H54 (cell line): Measurements from ENCODE around the gene SCN9A.

Experiments used
- DNase-seq: peaks from one replicate; pipeline ENCODE4 v3.0.0; 2011; ENCODE audit warnings: low spot score, mixed read lengths; ENCODE audit not compliant: insufficient read length
- FAIRE-seq: peaks from 3 replicates; lab custom pipeline; 2011; peaks lifted over from hg19 to GRCh38; lab: Jason Lieb, UNC
- POLR2A ChIP-seq: IDR thresholded peaks from 2 replicates; pipeline ENCODE4 v1.6.1; 2011; ENCODE audit warnings: low read depth, mild to moderate bottlenecking, low read length

Gene SCN9A

DNA sequence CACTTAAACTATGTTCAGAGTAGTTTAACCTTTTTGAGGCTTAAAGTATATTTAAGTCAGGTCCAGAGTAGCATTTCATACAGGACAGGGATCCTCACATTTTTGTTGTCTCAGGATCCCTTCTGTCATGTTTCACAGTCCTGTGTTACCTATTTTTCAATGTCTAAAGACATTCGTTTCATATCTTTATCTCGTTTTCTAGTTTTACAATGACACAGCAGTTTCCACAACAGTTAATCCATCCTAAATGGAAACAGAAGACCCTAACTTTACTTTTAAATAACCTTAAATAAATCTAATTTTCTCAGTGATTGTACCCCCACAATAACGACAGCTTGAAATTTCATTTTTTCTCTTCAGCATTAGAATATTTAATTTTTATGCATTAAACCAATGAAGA is 17.3 kb upstream of the SCN9A start:
- DNase-seq: no peak
- FAIRE-seq: no peak
- TF ChIP-seq POLR2A: no peak

DNA sequence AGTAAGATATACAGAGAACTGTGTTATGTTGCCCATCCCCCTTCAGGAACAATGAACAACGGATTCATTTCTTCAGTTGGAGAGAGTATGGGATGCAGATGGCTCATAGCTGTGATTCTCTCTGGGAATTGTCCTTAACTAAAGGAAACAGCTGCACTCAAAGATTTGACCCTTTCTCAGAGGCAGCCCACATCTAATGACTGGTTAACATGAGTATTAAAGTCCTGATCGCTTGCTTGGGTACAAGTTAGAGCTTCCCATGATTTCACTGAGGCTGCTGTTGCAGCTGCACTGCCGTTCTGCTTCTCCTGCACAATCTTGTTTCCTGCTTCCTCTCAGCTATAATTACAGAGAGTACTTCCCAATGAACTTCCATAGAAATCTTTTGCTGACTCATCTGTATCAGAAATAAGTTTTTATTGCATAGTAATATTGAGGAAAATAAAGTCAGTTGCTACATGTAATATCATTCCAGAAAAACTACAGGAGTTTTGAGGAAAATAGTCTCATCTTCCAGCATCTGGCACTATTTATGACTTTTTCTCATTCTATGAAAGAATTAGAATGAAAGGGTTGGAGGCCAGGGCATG is 12.8 kb upstream of the SCN9A start:
- TF ChIP-seq POLR2A: no peak
- DNase-seq (no peak), FAIRE-seq (no peak)

DNA sequence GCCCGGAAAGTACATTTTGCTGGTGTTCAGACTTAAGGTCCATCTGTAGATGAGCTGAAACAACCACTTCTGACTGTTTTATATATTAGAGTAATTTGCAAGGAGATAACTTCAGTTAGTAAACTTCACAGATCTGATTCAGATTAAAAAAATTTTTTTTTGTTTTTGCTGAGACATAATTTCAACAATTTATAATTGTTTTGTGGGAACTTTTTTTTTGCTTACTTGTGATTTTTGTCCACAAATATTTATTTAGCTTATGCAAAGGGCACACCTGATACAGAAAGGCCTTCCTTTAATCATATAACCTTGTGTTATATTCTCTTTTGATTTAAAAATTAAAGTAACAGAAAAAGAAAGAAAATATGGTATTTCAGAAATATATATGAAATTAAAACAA is 9.6 kb upstream of the SCN9A start:
- TF ChIP-seq POLR2A: no peak
- DNase-seq (no peak), FAIRE-seq (no peak)

DNA sequence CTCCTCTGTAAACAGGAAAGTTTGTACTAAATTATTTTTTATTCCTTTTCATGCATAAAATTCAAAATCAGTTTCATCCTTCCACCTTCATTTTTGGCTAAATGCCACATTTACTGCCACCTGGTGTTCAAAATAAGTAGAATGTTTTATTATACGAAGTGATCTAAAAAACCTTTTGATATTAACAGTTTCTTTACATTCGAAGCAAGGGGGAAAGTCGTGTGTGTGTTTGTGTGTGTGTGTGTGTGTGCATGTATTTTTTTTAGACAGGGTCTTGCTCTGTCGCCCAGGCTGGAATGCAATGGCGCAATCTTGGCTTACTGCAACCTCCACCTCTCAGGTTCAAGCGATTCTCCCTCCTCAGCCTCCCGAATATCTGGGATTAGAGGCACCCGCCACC is 9.0 kb upstream of the SCN9A start:
- FAIRE-seq (peak; percentile 61), DNase-seq (no peak)
- no peak for TF ChIP-seq POLR2A

DNA sequence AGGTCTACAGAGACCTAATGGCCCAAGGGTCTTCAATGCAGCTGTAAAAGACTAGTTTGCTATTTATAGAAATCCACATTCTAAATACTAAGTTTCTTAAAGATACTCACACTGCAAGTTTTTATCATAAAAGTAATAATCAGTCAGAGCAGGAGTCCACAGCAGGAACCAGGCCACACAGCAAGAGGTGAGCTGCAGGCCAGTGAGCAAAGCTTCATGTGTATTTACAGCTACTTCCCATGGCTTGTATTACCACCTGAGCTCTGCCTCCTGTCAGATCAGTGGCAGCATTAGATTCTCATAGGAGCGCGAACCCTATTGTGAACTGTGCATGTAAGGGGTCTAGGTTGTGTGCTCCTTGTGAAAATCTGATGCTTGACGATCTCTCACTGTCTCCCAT is 6.7 kb upstream of the SCN9A start:
- no peak for TF ChIP-seq POLR2A
- FAIRE-seq (no peak), DNase-seq (no peak)

DNA sequence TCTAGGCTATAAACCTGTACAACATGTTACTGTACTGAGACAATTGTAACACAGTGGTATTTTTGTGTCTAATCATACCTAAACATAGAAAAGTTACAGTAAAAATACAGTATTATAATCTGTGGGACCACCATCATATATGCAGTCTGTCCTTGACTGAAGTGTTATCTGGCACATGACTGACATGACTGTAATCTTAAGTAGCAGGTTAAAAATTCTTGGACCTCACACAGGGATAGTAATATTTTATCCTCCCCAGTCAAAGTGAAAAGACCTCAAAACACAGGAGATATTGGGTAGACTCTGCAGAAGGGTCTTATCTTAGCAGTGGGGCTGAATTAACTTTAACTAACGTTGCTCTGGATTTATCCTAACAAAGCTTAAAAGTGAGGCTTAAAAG is 4.9 kb upstream of the SCN9A start:
- TF ChIP-seq POLR2A: no peak
- FAIRE-seq (no peak), DNase-seq (no peak)

DNA sequence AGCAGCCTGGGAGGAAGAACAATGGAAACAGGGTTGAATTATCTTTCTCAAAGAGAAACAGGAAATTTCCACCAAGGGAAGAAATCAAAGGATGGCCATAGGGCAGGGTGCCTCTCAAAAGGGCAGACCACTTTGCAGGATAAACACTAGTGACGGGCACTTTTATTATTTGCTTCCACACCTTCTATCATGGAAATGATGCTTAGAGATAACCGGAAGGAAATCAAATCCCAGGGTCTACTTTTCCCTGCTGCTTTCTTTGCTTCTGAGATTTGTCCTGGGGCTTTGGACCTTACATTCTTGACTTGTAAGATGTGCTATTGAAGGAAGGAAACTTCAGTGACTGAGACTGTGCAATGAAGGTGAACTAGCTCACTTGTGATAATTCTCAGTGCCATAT is 1.1 kb upstream of the SCN9A start:
- FAIRE-seq: no peak
- TF ChIP-seq POLR2A: no peak
- no peak for DNase-seq

DNA sequence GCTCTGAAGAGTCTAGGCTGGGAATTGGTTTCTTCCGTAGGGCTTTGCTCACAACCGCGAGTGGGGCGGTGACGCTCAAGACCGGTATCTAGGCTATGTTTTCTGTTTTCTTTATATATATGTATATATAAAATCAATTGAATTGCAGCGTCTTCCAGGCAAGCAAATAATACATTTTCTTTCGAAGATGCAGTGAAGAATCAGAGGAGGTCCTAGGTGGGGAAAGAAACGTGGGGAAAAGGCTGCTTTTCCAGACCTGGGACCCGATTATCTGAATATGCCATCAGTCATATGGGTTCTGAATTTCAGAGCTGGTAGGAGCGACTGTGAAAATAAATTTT is 714 bp upstream of the SCN9A start:
- TF ChIP-seq POLR2A: no peak
- FAIRE-seq: no peak
- no peak for DNase-seq

DNA sequence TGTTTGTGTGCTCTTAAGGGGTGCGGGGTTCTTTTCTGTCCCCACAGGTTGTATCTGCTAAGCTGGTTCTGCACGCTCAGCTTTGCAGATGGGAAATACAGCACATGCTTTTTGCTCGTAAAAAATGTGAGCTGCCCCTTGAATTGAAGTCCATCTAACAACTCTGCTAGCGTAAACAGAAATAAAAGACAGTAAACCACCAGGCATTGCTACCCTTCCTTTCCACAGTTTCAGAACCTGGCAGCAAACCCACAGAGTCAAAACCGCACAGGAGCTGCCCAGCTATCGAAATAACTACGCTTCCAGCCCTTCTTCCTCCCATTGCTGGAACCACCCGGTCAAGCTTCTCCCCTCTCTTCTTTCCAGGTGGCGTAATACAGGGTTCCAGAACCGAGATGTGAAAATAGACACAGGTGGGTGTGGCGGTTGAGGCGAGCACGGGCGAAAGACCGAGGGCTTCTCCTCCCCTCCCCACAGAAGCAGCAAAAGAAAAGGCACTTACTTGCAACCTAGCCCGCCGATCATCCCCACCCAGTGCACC is 479 bp downstream of the SCN9A start:
- DNase-seq: peak; percentile 0
- FAIRE-seq: peak; percentile 70

DNA sequence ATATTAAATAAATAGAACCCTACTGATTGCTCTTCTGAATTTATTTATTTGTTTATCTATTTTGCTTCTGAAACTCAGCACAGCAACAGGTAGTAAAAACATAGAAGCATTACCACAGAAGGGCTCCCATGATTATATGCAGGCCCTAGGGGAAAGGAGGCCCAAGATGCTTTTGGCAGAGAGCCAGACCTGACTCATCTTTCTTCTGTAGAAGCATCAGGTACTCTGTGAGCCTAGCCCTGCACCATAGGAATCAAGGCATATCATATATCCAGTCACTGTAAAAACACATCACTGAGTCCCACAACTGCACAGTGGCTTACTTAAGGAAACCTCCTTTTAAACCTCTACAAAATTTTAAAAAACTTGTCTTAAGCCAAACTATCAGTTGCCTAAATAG is 1.8 kb downstream of the SCN9A start:
- DNase-seq (peak; percentile 5), FAIRE-seq (peak; percentile 81)

More for the DNA sequence above, 479 bp downstream of the SCN9A start:
- TF ChIP-seq POLR2A: no peak

DNA sequence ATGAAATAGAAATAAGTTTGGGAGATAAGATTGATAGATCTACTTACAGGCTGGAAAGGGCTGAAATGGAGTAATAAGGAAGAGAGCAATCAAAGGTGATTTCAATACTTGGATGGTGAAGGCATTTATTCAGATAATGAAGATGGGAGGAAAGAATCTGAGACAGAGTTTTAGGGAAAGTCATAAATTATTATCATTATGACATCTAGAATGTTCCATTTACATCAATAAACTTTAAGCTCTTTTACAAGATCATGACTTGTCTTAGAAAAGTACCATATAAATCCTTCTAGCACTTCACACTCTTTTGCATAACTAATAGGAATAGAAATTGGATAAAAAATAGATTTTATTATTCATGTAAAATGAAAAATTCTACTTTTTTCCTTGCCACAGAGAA is 2.2 kb downstream of the SCN9A start:
- no peak for TF ChIP-seq POLR2A
- DNase-seq (no peak), FAIRE-seq (no peak)

More for the DNA sequence above, 1.8 kb downstream of the SCN9A start:
- no peak for TF ChIP-seq POLR2A

DNA sequence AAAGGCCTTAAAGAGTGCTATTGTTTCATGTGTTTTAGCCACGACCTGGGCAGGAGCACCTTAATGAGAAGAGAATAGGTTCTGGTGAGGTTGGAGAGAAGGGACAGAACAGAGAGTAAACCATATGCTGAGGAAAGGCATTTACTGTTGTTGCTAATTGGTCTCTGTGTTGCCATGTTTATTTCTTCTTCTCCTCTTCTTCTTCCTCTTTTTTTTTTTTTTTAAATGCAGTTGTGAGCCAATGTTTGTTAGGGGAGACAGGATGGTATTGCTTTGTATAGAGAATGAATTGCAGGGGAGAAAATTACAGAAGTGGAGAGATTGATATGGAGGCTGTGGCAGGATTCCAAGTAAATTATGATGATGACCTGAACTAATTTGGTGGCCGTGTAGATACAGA is 2.6 kb downstream of the SCN9A start:
- no peak for DNase-seq
- TF ChIP-seq POLR2A: no peak
- FAIRE-seq: no peak

DNA sequence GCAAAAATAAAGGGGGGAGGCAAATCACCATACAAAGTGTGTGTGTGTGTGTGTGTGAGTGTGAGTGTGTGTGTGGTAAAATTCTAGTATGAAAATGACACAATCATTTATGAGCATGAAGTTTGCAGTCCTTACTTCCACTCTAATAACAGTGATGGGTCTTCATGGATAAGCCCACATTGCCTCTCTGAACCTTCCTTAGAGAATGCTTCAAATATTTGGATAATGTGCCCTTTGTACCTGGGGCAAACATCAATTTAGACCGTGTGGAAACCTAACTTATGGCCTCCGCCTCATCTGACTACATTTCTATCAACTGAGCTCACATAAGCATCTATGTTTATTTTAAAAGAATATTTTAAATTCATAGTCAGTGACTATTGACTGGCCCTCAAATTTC is 3.7 kb downstream of the SCN9A start:
- no peak for TF ChIP-seq POLR2A
- FAIRE-seq: no peak

DNA sequence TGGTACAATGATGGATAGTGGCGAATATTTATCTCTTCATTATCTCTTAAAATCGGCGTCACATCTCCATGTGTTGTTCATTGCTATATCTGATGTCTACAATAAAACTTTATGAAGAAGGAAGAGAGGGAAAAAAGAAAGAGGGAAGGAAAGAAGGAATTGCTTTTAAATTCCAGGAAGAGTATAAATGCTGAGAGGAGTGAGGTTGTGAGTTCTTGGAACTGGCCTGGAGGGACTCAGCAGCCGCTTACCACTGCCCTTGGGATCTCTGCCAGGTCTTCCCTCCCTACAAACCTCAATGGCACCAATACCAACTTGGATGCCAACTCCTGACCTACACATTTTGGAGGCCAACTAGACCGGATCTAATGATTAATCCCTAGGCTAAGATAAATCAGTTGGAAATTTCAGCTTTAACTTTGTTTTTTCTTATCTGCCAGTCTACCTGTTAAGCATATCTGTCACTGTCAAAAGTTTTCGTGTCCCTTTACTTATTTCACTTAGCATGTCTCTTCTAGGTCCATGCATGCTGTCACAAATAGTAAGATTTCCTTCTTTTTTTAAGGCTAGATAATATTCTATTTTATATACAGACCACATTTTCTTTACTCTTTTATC is 9.8 kb downstream of the SCN9A start:
- DNase-seq (no peak), FAIRE-seq (no peak)
- no peak for TF ChIP-seq POLR2A

More for the DNA sequence above, 3.7 kb downstream of the SCN9A start:
- no peak for DNase-seq

DNA sequence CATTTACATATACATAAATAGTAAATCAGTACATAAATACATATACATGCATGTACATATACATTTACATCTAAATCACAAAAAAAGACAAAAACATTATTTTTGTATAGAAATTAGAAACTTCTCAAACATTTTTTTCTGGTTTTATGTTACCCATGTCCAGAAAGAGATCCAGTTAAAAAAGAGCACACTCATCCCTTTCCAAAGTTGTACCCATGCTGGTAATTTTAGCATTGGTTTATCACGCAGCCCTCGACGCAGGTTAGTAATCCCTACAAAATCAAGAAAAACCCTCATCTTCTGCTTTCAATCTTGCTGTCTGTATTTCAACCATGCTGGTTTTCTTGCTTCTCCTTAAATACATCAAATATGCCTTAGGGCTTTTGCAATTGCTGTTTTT is 10.5 kb downstream of the SCN9A start:
- DNase-seq: no peak
- no peak for TF ChIP-seq POLR2A
- no peak for FAIRE-seq

DNA sequence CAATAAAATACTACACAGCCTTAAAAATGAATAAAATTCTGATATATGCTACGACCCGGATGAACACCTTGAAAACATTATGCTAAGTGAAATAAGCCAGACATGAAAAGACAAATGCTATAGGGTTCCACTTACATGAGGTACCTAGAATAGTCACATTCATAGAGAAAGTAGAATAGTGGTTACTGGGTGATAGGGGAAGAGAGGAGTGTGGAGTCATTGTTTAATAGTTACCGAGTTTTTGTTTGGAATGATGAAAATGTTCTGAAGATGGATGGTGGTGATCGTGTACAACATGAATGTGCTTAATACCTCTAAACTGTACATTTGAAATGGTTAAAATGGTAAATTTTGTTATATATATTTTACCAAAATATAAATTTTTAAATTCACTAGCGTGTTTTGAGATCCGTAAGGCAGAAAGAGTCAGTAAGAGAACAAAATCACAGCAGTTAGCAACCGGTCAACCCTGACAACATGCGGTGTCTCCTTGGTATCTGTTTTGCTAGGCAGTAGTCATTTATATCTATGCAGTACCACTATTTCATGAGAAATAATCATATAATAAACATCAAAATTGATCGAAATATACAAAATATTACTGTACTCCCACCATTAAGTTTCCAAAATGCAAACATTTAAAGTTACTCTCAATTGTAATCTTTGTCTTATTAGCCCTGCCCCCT is 11.1 kb downstream of the SCN9A start:
- FAIRE-seq (no peak), DNase-seq (no peak)
- no peak for TF ChIP-seq POLR2A
